ENCODE results near the gene CACNG8.

DNA sequence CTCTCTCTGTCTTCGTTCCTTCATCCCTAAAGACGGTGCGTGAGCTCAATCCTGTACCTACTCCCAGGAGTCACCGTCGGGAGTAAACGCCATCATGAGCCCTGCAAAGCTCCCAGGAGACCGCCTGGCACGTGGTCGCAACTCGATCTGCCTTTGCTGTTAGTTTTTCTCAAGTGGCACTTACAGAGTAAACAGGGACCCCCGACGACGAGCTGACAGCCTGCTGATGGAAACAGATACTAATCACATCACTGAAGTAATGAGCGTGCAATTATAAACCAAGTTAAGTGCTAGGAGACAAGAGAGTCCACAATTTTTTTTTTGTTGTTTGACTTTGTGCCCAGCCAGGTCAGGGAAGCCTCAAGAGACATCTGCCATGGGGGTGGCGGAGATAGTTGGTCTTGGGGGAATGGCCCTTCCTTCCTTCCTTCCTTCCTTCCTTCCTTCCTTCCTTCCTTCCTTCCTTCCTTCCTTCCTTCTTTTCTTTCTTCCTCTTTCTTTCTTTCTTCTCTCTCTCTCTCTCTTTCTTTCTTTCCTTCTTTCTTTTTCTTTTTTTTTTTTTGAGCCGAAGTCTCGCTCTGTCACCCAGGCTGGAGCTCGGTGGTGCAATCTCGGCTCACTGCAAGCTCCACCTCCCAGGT lies 52.3 kb downstream of the CACNG8 start:
- TF ChIP-seq, protein P1, sequence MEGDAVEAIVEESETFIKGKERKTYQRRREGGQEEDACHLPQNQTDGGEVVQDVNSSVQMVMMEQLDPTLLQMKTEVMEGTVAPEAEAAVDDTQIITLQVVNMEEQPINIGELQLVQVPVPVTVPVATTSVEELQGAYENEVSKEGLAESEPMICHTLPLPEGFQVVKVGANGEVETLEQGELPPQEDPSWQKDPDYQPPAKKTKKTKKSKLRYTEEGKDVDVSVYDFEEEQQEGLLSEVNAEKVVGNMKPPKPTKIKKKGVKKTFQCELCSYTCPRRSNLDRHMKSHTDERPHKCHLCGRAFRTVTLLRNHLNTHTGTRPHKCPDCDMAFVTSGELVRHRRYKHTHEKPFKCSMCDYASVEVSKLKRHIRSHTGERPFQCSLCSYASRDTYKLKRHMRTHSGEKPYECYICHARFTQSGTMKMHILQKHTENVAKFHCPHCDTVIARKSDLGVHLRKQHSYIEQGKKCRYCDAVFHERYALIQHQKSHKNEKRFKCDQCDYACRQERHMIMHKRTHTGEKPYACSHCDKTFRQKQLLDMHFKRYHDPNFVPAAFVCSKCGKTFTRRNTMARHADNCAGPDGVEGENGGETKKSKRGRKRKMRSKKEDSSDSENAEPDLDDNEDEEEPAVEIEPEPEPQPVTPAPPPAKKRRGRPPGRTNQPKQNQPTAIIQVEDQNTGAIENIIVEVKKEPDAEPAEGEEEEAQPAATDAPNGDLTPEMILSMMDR (optimal IDR thresholded peaks at IDR 0.05 in 1 of 3, IDR thresholded peaks at IDR 0.05 in 1 of 3, conservative IDR thresholded peaks at IDR 0.05 in 1 of 3; ENCODE audit: extremely low read depth in 1 of 3, insufficient read depth in 2 of 3, low read length in 3 of 3) = no peak
- no peak for TF ChIP-seq EZH2 (IDR thresholded peaks at IDR 0.05; ENCODE audit: low read length)
